ENCODE measurements around the gene INSIG2.
A peak's percentile ranks its signal among the peaks of the same experiment; 100 is the strongest.

The INSIG2 gene

GRCh38 chr2:118088051-118089024 is at the start of gene INSIG2:
Gene INSIG2 (plus strand): TSS chr2:118088471. CDS start chr2:118096557, 8,086 bp downstream.
- peak; percentile 95 for DNase-seq

- DNase-seq: no peak
These were observed 47.4 kb upstream of the INSIG2 start for GRCh38 chr2:118040891-118041290.

GRCh38 chr2:118044103-118044716 is 44.1 kb upstream of the INSIG2 start:
- no peak for DNase-seq

GRCh38 chr2:118044854-118045253 is 43.4 kb upstream of the INSIG2 start:
- DNase-seq: no peak

GRCh38 chr2:118045286-118045685 is 43.0 kb upstream of the INSIG2 start:
- no peak for DNase-seq

- no peak for DNase-seq
These were observed 41.5 kb upstream of the INSIG2 start for GRCh38 chr2:118046634-118047210.

GRCh38 chr2:118047380-118047826 is 40.9 kb upstream of the INSIG2 start:
- no peak for DNase-seq

- DNase-seq: no peak
These were observed 39.9 kb upstream of the INSIG2 start for GRCh38 chr2:118048401-118048800.

GRCh38 chr2:118049140-118049815 is 39.0 kb upstream of the INSIG2 start:
- DNase-seq: no peak

- DNase-seq: no peak
These were observed 38.5 kb upstream of the INSIG2 start for GRCh38 chr2:118049816-118050140.

- DNase-seq: no peak
These were observed 37.9 kb upstream of the INSIG2 start for GRCh38 chr2:118050386-118050785.

GRCh38 chr2:118050974-118051373 is 37.3 kb upstream of the INSIG2 start:
- no peak for DNase-seq

GRCh38 chr2:118051826-118052358 is 36.4 kb upstream of the INSIG2 start:
- no peak for DNase-seq

GRCh38 chr2:118052474-118052873 is 35.8 kb upstream of the INSIG2 start:
- no peak for DNase-seq

- DNase-seq: no peak
These were observed 34.6 kb upstream of the INSIG2 start for GRCh38 chr2:118053681-118054080.

- DNase-seq: no peak
These were observed 33.9 kb upstream of the INSIG2 start for GRCh38 chr2:118054213-118055008.

- DNase-seq: no peak
These were observed 32.6 kb upstream of the INSIG2 start for GRCh38 chr2:118055512-118056164.

- DNase-seq: no peak
These were observed 32.1 kb upstream of the INSIG2 start for GRCh38 chr2:118056165-118056534.

- no peak for DNase-seq
These were observed 31.5 kb upstream of the INSIG2 start for GRCh38 chr2:118056801-118057200.

GRCh38 chr2:118058951-118059350 is 29.3 kb upstream of the INSIG2 start:
- DNase-seq: no peak

- no peak for DNase-seq
These were observed 28.3 kb upstream of the INSIG2 start for GRCh38 chr2:118059919-118060478.

Measured in activated CD8-positive, alpha-beta memory T cell treated with anti-CD3 and anti-CD28 coated beads for 24 hours (primary cell).